Measurements from ENCODE around the gene ETFRF1.
A peak's percentile ranks its signal among the peaks of the same experiment; 100 is the strongest.

ETFRF1 gene

GRCh38 chr12:25245491-25245890 lies 50.5 kb downstream of the ETFRF1 start:
- H3K27ac ChIP-seq = no peak overlapping the region
- H3K4me3 ChIP-seq (IDR thresholded peaks at IDR 0.05; ENCODE audit: insufficient read depth, low read depth, low read length) = no peak overlapping the region
- H3K4me1 ChIP-seq (ENCODE audit: low read depth, poor library complexity, severe bottlenecking) = peaks cover 59% of the 10 kb centered on the region
- TF ChIP-seq CTCF (conservative IDR thresholded peaks at IDR 0.05; ENCODE audit: low read depth, low read length) = no peak
- H3K27me3 ChIP-seq (ENCODE audit: insufficient read depth, low read depth) = no peaks in the 10 kb centered on the region
- H3K79me2 ChIP-seq (ENCODE audit: insufficient read depth, low read depth) = peaks cover 65% of the 10 kb centered on the region
- no peak overlapping the region for H2AFZ ChIP-seq (ENCODE audit: low read depth)
- no peak overlapping the region for H3K4me2 ChIP-seq
- H3K9ac ChIP-seq = no peak overlapping the region
- H3K36me3 ChIP-seq (ENCODE audit: insufficient read depth) = peaks cover 7% of the 10 kb centered on the region; the same call in 1 of the 2 replicates
- 0 out of 2 replicates have a peak, but pooled peaks cover 6% of the 10 kb centered on the region for H4K20me1 ChIP-seq (ENCODE audit: insufficient read depth)

- no peak for TF ChIP-seq CTCF (conservative IDR thresholded peaks at IDR 0.05; ENCODE audit: low read depth, low read length)
- H3K4me2 ChIP-seq = no peak overlapping the region
- peaks cover 44% of the 10 kb centered on the region for H3K4me1 ChIP-seq (ENCODE audit: low read depth, poor library complexity, severe bottlenecking)
- H3K9ac ChIP-seq = no peak overlapping the region
- H3K27me3 ChIP-seq (ENCODE audit: insufficient read depth, low read depth) = no peaks in the 10 kb centered on the region
- no peak overlapping the region for H2AFZ ChIP-seq (ENCODE audit: low read depth)
- H3K79me2 ChIP-seq (ENCODE audit: insufficient read depth, low read depth) = peaks cover 60% of the 10 kb centered on the region
- H3K36me3 ChIP-seq (ENCODE audit: insufficient read depth) = peaks cover 7% of the 10 kb centered on the region; the same call in 1 of the 2 replicates
- 0 out of 2 replicates have a peak, but pooled peaks cover 6% of the 10 kb centered on the region for H4K20me1 ChIP-seq (ENCODE audit: insufficient read depth)
- no peak overlapping the region for H3K4me3 ChIP-seq (IDR thresholded peaks at IDR 0.05; ENCODE audit: insufficient read depth, low read depth, low read length)
- no peak overlapping the region for H3K27ac ChIP-seq
These were observed 53.1 kb downstream of the ETFRF1 start for GRCh38 chr12:25248137-25248536.

- H2AFZ ChIP-seq (ENCODE audit: low read depth) = no peak overlapping the region
- no peak overlapping the region for H3K9ac ChIP-seq
- no peaks in the 10 kb centered on the region for H3K27me3 ChIP-seq (ENCODE audit: insufficient read depth, low read depth)
- H3K4me1 ChIP-seq (ENCODE audit: low read depth, poor library complexity, severe bottlenecking) = peaks cover 38% of the 10 kb centered on the region
- H3K36me3 ChIP-seq (ENCODE audit: insufficient read depth) = peaks cover 3% of the 10 kb centered on the region; the same call in 1 of the 2 replicates
- peaks cover 60% of the 10 kb centered on the region for H3K79me2 ChIP-seq (ENCODE audit: insufficient read depth, low read depth)
- H3K4me2 ChIP-seq = peak overlapping the region; percentile 93; the same call in 1 of the 2 replicates
- 0 out of 2 replicates have a peak, but pooled peaks cover 6% of the 10 kb centered on the region for H4K20me1 ChIP-seq (ENCODE audit: insufficient read depth)
- peak overlapping the region; percentile 78; the same call in 1 of the 2 replicates for H3K27ac ChIP-seq
- no peak for TF ChIP-seq CTCF (conservative IDR thresholded peaks at IDR 0.05; ENCODE audit: low read depth, low read length)
- H3K4me3 ChIP-seq (IDR thresholded peaks at IDR 0.05; ENCODE audit: insufficient read depth, low read depth, low read length) = no peak overlapping the region
These were observed 53.7 kb downstream of the ETFRF1 start for GRCh38 chr12:25248732-25249131.

GRCh38 chr12:25249931-25250738 lies 55.1 kb downstream of the ETFRF1 start:
- H3K27ac ChIP-seq = peak overlapping the region; percentile 78
- H3K4me1 ChIP-seq (ENCODE audit: low read depth, poor library complexity, severe bottlenecking) = peaks cover 33% of the 10 kb centered on the region
- H4K20me1 ChIP-seq (ENCODE audit: insufficient read depth) = 0 out of 2 replicates have a peak, but pooled peaks cover 6% of the 10 kb centered on the region
- no peaks in the 10 kb centered on the region for H3K27me3 ChIP-seq (ENCODE audit: insufficient read depth, low read depth)
- H3K9ac ChIP-seq = peak overlapping the region; percentile 79
- H3K79me2 ChIP-seq (ENCODE audit: insufficient read depth, low read depth) = peaks cover 48% of the 10 kb centered on the region
- peak overlapping the region; percentile 36; the same call in 1 of the 2 replicates for H2AFZ ChIP-seq (ENCODE audit: low read depth)
- TF ChIP-seq CTCF (conservative IDR thresholded peaks at IDR 0.05; ENCODE audit: low read depth, low read length) = no peak
- H3K36me3 ChIP-seq (ENCODE audit: insufficient read depth) = no peaks in the 10 kb centered on the region; the same call in 1 of the 2 replicates
- H3K4me2 ChIP-seq = peak overlapping the region; percentile 93
- peak overlapping the region; percentile 7 for H3K4me3 ChIP-seq (IDR thresholded peaks at IDR 0.05; ENCODE audit: insufficient read depth, low read depth, low read length)
